Upper lobe of right lung (tissue), 1 donor: Measurements from ENCODE around the gene APOA5. TPM values are rescaled to one million over a fixed set of nuclear protein-coding genes. Genes with fewer than 3 reads are reported as not detected.

Experiments used
- ATAC-seq: fragments of 200-7000 bp; cut with Tn5 transposase; one replicate; pipeline ENCODE4 v1.9.1; 2020; ENCODE audit warnings: mild to moderate bottlenecking, moderate library complexity
- DNase-seq: peaks from one replicate; pipeline ENCODE4 v3.0.0-alpha.2; 2020
- H3K27ac ChIP-seq: fragments of 200-600 bp; one replicate; pipeline ENCODE4 v1.8.0; 2022
- H3K27me3 ChIP-seq: fragments of 200-600 bp; one replicate; pipeline ENCODE4 v1.8.0; 2022; ENCODE audit warnings: mild to moderate bottlenecking
- H3K36me3 ChIP-seq: fragments of 200-600 bp; one replicate; pipeline ENCODE4 v1.8.0; 2022
- H3K4me1 ChIP-seq: fragments of 200-600 bp; one replicate; pipeline ENCODE4 v1.8.0; 2022
- H3K4me3 ChIP-seq: fragments of 200-600 bp; one replicate; pipeline ENCODE4 v1.8.0; 2022; ENCODE audit warnings: mild to moderate bottlenecking
- H3K9me3 ChIP-seq: fragments of 200-600 bp; one replicate; pipeline ENCODE4 v1.8.0; 2022
- CTCF ChIP-seq: fragments of 200-600 bp; IDR thresholded peaks from one replicate; pipeline ENCODE4 v1.8.0; 2022; ENCODE audit warnings: antibody characterized with exemption
- intact Hi-C: fragments of 100-400 bp; cut with DNase I; formaldehyde crosslinking; loops from one replicate; pipeline ENCODE4 v1.11.0; 2022
- total RNA-seq: library from RNA; stranded (reverse); fragmentation: NEBNext Ultra II Directional; extraction: Animal tissue kit (Norgen Biotek cat#: 25700); gene quantifications from one replicate; pipeline ENCODE4 v1.2.1, GENCODE V29; 2021
- donor health status: DM: no; HTN: yes; CAD: no; lungs with severe emphysema.

The APOA5 gene
- total RNA-seq, 1 donor from 2014 or later: not detected

DNA sequence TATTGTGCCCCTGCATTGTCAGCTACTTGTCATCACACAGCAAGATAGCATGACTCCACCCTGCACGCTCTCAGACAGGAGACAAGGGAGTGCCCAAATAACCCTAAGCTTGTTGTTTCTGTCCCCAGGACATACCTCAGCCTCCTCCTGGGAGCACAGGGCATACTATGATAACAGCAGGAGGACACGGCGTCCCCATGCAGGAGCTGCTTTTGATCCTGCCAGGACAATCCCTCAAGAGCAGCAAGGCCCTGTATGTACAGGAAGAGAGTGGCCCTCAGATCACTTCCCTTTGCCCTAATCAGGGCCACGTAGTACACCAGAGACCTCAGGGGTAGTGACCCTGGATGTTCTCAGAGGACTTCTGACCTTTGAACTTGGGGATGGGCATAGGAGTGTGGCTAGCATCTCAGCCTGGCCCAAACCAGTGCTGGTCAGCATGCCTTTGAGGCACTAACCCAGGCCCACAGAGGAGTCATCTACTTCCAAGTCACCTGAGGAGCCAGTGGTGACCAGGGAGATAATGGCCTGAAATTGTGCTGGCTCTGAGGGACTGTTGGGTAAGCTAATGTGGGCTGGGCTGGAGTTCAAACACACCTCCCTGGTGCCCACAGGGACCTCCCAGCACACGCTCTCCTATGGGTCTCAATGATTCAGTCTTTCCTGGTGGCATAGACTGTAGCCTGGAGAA is 22.2 kb upstream of the APOA5 start:
- Histone ChIP-seq H3K4me3 (no peak overlapping the region), H3K27ac (no peak overlapping the region), H3K36me3 (no peaks in the 10 kb centered on the region), H3K4me1 (no peaks in the 10 kb centered on the region), H3K9me3 (no peaks in the 10 kb centered on the region), H3K27me3 (no peaks in the 10 kb centered on the region)
- no peak for DNase-seq
- ATAC-seq: peak; percentile 37
- no peak for TF ChIP-seq CTCF
- intact Hi-C loops: no loop called here

DNA sequence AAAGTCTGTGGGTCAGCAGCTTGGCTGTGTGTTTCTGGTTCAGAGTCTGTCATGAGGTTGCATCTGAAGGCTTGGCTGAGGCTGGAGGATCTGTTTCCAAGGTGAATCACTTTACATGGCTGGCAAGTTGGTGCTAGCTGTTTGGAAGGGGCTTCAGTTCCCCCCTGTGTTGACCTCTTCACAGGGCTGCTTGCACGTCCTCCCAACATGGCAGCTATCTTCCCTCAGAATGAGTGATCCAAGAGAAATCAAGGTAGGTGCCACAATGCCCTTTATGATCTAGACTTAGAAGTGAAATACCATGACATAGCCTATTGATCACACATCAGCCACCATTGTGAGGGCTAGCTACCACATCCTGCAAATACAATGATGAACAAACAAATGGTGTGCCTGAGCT is 21.5 kb upstream of the APOA5 start:
- no peak for ATAC-seq
- no peaks in the 10 kb centered on the region for H3K27me3 ChIP-seq
- H3K36me3 ChIP-seq: no peaks in the 10 kb centered on the region
- no peaks in the 10 kb centered on the region for H3K4me1 ChIP-seq
- no peak overlapping the region for H3K27ac ChIP-seq
- no peaks in the 10 kb centered on the region for H3K9me3 ChIP-seq
- TF ChIP-seq CTCF: no peak
- H3K4me3 ChIP-seq: no peak overlapping the region
- intact Hi-C loops: no loop called here
- no peak for DNase-seq

DNA sequence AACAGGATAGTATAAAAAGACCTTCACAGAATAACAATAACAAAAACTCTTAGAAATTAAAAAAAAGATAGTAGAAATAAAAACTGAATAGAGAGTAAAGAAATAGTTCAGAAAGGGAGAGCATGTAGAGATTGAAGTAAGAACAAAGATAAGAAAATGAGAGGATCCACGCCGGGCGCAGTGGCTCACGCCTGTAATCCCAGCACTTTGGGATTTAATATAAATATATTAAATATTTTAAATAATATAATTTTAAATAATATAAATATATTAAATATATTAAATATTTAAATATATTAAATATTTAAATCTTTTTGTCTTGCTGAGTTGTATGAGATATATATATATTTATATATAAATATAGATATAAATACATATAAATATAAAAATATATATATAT is 20.4 kb upstream of the APOA5 start:
- Histone ChIP-seq H3K4me3 (no peak overlapping the region), H3K4me1 (no peaks in the 10 kb centered on the region), H3K36me3 (no peaks in the 10 kb centered on the region), H3K27me3 (no peaks in the 10 kb centered on the region), H3K27ac (no peak overlapping the region), H3K9me3 (no peaks in the 10 kb centered on the region)
- ATAC-seq: no peak
- no peak for DNase-seq
- intact Hi-C loops: no loop called here
- no peak for TF ChIP-seq CTCF

GRCh38 chr11:116811194-116811593 is 19.5 kb upstream of the APOA5 start:
- Histone ChIP-seq H3K36me3 (no peaks in the 10 kb centered on the region), H3K9me3 (no peaks in the 10 kb centered on the region), H3K4me1 (no peaks in the 10 kb centered on the region), H3K27me3 (no peaks in the 10 kb centered on the region), H3K4me3 (no peak overlapping the region), H3K27ac (no peak overlapping the region)
- intact Hi-C loops: no loop called here
- no peak for ATAC-seq
- no peak for TF ChIP-seq CTCF
- DNase-seq: no peak

GRCh38 chr11:116808262-116809175 is 16.8 kb upstream of the APOA5 start:
- intact Hi-C loops: no loop called here
- Histone ChIP-seq H3K36me3 (no peaks in the 10 kb centered on the region), H3K4me1 (no peaks in the 10 kb centered on the region), H3K27ac (peak overlapping the region; percentile 77), H3K9me3 (no peaks in the 10 kb centered on the region), H3K4me3 (no peak overlapping the region), H3K27me3 (no peaks in the 10 kb centered on the region)
- no peak for TF ChIP-seq CTCF
- ATAC-seq: peak; percentile 88
- DNase-seq: peak; percentile 87
